ENCODE measurements around the gene TMEM170A. TPM values are rescaled to one million over a fixed set of nuclear protein-coding genes. Genes with fewer than 3 reads are reported as not detected.

TMEM170A gene
- total RNA-seq, 1 experiment from 2014 or later: 34.5 TPM

- Histone ChIP-seq H3K36me3 (ENCODE audit: control insufficient read depth in 1 of 2, insufficient read depth in 2 of 2, low read length in 2 of 2) (no peaks in the 10 kb centered on the region; a peak in 1 of 4 replicates), H4K20me1 (ENCODE audit: insufficient read depth) (no peaks in the 10 kb centered on the region), H3K9ac (ENCODE audit: low read length) (no peak overlapping the region), H3K4me2 (ENCODE audit: low read length) (peak overlapping the region; percentile 0; the same call in 1 of the 2 replicates), H3K9me2 (ENCODE audit: insufficient read depth) (no peaks in the 10 kb centered on the region), H3K9me3 (ENCODE audit: control insufficient read depth in 1 of 2, insufficient read depth in 1 of 2, low read depth in 1 of 2, low read length in 2 of 2) (no peaks in the 10 kb centered on the region), H3K4me1 (ENCODE audit: control insufficient read depth in 1 of 2, insufficient read depth in 2 of 2, low read length in 2 of 2) (peaks cover 3 to 26% of the 10 kb centered on the region in 2 experiments; a peak in 3 of 4 replicates), H3K4me3 (replicated peaks in 1 of 2; ENCODE audit: low read depth in 1 of 2, low read length in 2 of 2) (no peak overlapping the region), H3K27me3 (ENCODE audit: insufficient read depth, low read length) (no peaks in the 10 kb centered on the region), H2AFZ (ENCODE audit: low read depth, low read length, poor library complexity, severe bottlenecking) (no peak overlapping the region), H3K79me2 (ENCODE audit: insufficient read depth, low read length) (peaks cover 75% of the 10 kb centered on the region), H3K27ac (ENCODE audit: low read depth, low read length) (no peak overlapping the region)
- CTCF ChIA-PET: no interaction called here
- no peak for ATAC-seq
- RAD21 ChIA-PET (ENCODE audit: low non-redundant PET in 1 of 2, low total read pairs in 2 of 2, uncharacterized antibody in 2 of 2, unreplicated experiment in 2 of 2): no interaction called here
- BruUV-seq (replicated peaks): no TSS peak
- TF ChIP-seq, protein P1, sequence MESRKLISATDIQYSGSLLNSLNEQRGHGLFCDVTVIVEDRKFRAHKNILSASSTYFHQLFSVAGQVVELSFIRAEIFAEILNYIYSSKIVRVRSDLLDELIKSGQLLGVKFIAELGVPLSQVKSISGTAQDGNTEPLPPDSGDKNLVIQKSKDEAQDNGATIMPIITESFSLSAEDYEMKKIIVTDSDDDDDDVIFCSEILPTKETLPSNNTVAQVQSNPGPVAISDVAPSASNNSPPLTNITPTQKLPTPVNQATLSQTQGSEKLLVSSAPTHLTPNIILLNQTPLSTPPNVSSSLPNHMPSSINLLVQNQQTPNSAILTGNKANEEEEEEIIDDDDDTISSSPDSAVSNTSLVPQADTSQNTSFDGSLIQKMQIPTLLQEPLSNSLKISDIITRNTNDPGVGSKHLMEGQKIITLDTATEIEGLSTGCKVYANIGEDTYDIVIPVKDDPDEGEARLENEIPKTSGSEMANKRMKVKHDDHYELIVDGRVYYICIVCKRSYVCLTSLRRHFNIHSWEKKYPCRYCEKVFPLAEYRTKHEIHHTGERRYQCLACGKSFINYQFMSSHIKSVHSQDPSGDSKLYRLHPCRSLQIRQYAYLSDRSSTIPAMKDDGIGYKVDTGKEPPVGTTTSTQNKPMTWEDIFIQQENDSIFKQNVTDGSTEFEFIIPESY (IDR thresholded peaks at IDR 0.05; ENCODE audit: extremely low read depth, insufficient replicate concordance, low read length): no peak
- no peak for TF ChIP-seq ZNF274 (IDR thresholded peaks at IDR 0.05; ENCODE audit: low read depth, low read length)
- TF ChIP-seq SP1 (IDR thresholded peaks at IDR 0.05; ENCODE audit: low read depth): no peak
- no peak for TF ChIP-seq EZH2phosphoT487 (IDR thresholded peaks at IDR 0.05; ENCODE audit: borderline replicate concordance)
- no peak for TF ChIP-seq EGR1 (IDR thresholded peaks at IDR 0.05; ENCODE audit: low read depth)
- TF ChIP-seq ELF1 (IDR thresholded peaks at IDR 0.05; ENCODE audit: borderline replicate concordance, low read depth): no peak
- TF ChIP-seq CEBPB (IDR thresholded peaks at IDR 0.05; ENCODE audit: low read depth): no peak
- no peak for TF ChIP-seq SIN3A (IDR thresholded peaks at IDR 0.05; ENCODE audit: low read depth)
- TF ChIP-seq, protein P2, sequence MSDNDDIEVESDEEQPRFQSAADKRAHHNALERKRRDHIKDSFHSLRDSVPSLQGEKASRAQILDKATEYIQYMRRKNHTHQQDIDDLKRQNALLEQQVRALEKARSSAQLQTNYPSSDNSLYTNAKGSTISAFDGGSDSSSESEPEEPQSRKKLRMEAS (IDR thresholded peaks at IDR 0.05): no peak
- no peak for TF ChIP-seq POLR2AphosphoS5 (IDR thresholded peaks at IDR 0.05; ENCODE audit: low read depth, low read length)
- no peak for TF ChIP-seq REST (IDR thresholded peaks at IDR 0.05; ENCODE audit: low read depth)
- TF ChIP-seq, protein P3, sequence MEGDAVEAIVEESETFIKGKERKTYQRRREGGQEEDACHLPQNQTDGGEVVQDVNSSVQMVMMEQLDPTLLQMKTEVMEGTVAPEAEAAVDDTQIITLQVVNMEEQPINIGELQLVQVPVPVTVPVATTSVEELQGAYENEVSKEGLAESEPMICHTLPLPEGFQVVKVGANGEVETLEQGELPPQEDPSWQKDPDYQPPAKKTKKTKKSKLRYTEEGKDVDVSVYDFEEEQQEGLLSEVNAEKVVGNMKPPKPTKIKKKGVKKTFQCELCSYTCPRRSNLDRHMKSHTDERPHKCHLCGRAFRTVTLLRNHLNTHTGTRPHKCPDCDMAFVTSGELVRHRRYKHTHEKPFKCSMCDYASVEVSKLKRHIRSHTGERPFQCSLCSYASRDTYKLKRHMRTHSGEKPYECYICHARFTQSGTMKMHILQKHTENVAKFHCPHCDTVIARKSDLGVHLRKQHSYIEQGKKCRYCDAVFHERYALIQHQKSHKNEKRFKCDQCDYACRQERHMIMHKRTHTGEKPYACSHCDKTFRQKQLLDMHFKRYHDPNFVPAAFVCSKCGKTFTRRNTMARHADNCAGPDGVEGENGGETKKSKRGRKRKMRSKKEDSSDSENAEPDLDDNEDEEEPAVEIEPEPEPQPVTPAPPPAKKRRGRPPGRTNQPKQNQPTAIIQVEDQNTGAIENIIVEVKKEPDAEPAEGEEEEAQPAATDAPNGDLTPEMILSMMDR (IDR thresholded peaks at IDR 0.05 in 2 of 3, conservative IDR thresholded peaks at IDR 0.05 in 1 of 3; ENCODE audit: borderline replicate concordance in 1 of 3, insufficient read depth in 1 of 3, low read depth in 2 of 3, low read length in 2 of 3): no peak
- TF ChIP-seq FOSL1 (IDR thresholded peaks at IDR 0.05; ENCODE audit: low read depth): no peak
- no peak for TF ChIP-seq SRF (IDR thresholded peaks at IDR 0.05; ENCODE audit: low read depth)
- no peak for TF ChIP-seq JUND (IDR thresholded peaks at IDR 0.05)
- TF ChIP-seq, protein P4, sequence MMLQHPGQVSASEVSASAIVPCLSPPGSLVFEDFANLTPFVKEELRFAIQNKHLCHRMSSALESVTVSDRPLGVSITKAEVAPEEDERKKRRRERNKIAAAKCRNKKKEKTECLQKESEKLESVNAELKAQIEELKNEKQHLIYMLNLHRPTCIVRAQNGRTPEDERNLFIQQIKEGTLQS (IDR thresholded peaks at IDR 0.05): no peak
- no peak for TF ChIP-seq YY1 (IDR thresholded peaks at IDR 0.05; ENCODE audit: extremely low read depth, insufficient replicate concordance, low read depth, low read length)
- POLR2A ChIA-PET: no interaction called here
- intact Hi-C loops (cut with micrococcal nuclease): no loop called here
- no peak for DNase-seq (ENCODE audit: low read depth, low spot score)
Measured at GRCh38 chr16:75461575-75461974, 2.9 kb downstream of the TMEM170A start.

Data from HCT116 (cell line).